ENCODE data around the gene PML.
"Not testable (repeated sequence)": the region's sequence is repeated elsewhere in the genome, so short reads cannot be mapped to it uniquely, and the experiment has no call there.

Gene PML

GRCh38 chr15:74042603-74043424 is 48.3 kb downstream of the PML start:
- DNase-seq: no peak

GRCh38 chr15:74043425-74044266 is 49.1 kb downstream of the PML start:
- DNase-seq: no peak

GRCh38 chr15:74044267-74045110 is 50.0 kb downstream of the PML start:
- DNase-seq: no peak

- no peak for DNase-seq
These were observed 50.7 kb downstream of the PML start for GRCh38 chr15:74045184-74045583.

- no peak for DNase-seq
These were observed 51.2 kb downstream of the PML start for GRCh38 chr15:74045636-74046274.

GRCh38 chr15:74046275-74046674 is 51.8 kb downstream of the PML start:
- DNase-seq: no peak

GRCh38 chr15:74050127-74050526 is 55.6 kb downstream of the PML start:
- DNase-seq: no peak

GRCh38 chr15:74050556-74051234 is 56.2 kb downstream of the PML start:
- DNase-seq: no peak

- DNase-seq: not testable (repeated sequence)
These were observed 58.0 kb downstream of the PML start for GRCh38 chr15:74052271-74053260.

GRCh38 chr15:74053517-74053916 is 59.0 kb downstream of the PML start:
- DNase-seq: no peak

GRCh38 chr15:74053941-74054529 is 59.5 kb downstream of the PML start:
- DNase-seq: peak; percentile 55

GRCh38 chr15:74055804-74056203 is 61.3 kb downstream of the PML start:
- DNase-seq: no peak

- not testable (repeated sequence) for DNase-seq
These were observed 61.8 kb downstream of the PML start for GRCh38 chr15:74056330-74056729.

- not testable (repeated sequence) for DNase-seq
These were observed 64.7 kb downstream of the PML start for GRCh38 chr15:74059050-74059833.

- no peak for DNase-seq
These were observed 65.7 kb downstream of the PML start for GRCh38 chr15:74060251-74060650.

GRCh38 chr15:74062236-74062635 is 67.7 kb downstream of the PML start:
- DNase-seq: no peak

GRCh38 chr15:74062671-74063070 is 68.2 kb downstream of the PML start:
- no peak for DNase-seq

- not testable (repeated sequence) for DNase-seq
These were observed 69.1 kb downstream of the PML start for GRCh38 chr15:74063425-74064146.

- not testable (repeated sequence) for DNase-seq
These were observed 69.7 kb downstream of the PML start for GRCh38 chr15:74064183-74064582.

All from activated effector memory CD4-positive, alpha-beta T cell treated with Interleukin-2 at 50 U/mL for 16 hours (primary cell).